Measurements from ENCODE around the gene CAVIN3. TPM values are rescaled to one million over a fixed set of nuclear protein-coding genes. Genes with fewer than 3 reads are reported as not detected.
A peak's percentile ranks its signal among the peaks of the same experiment; 100 is the strongest.

CAVIN3 gene
- total RNA-seq, 1 experiment from 2014 or later: 18.6 TPM

DNA sequence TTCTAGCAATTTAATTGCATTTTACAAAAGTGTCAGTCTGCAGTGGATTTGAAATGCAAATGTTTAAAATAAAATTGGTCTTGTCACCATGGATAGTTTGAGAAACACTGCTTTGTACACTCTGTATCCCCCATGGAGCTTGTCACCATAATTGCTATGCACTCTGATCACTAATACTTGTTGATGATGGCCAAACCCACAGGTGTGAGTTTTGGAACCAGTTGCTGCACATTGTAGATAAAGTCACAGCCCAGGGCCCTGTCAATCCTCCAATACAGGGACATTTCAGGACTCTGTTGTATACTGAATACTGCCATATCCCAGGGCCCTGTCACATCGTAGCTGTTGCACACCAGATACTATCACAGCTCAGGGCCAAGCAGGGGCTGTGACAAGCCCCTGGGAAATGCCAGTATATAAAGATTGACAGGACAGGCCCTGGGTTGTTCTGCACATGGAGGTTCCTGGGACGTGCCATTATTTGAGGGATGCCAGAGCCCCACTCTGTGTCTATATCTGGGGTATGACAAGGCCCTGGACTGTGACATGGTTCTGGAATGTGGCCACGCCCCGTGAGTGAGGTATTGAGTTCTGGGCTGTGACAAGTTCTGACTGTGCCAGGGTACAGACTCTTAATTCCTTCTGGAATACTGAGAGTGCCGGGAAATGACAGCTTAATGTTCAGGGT, 42.0 kb upstream of the CAVIN3 start:
- no peaks in the 10 kb centered on the region for H3K9me3 ChIP-seq (ENCODE audit: control insufficient read depth in 1 of 2, insufficient read depth in 1 of 2, low read depth in 1 of 2, low read length in 2 of 2)
- peaks cover 0 to 9% of the 10 kb centered on the region in 2 experiments; a peak in 3 of 4 replicates for H3K4me1 ChIP-seq (ENCODE audit: control insufficient read depth in 1 of 2, insufficient read depth in 2 of 2, low read length in 2 of 2)
- no peak overlapping the region for H3K27ac ChIP-seq (ENCODE audit: low read depth, low read length)
- no peaks in the 10 kb centered on the region for H3K79me2 ChIP-seq (ENCODE audit: insufficient read depth, low read length)
- peak; percentile 33 for ATAC-seq
- H3K4me3 ChIP-seq (replicated peaks in 1 of 2; ENCODE audit: low read depth in 1 of 2, low read length in 2 of 2): no peak overlapping the region
- H3K4me2 ChIP-seq (ENCODE audit: low read length): no peak overlapping the region
- H4K20me1 ChIP-seq (ENCODE audit: insufficient read depth): no peaks in the 10 kb centered on the region
- no peak for TF ChIP-seq RAD21 (IDR thresholded peaks at IDR 0.05; ENCODE audit: low read depth)
- no peak for TF ChIP-seq FOSL1 (IDR thresholded peaks at IDR 0.05; ENCODE audit: low read depth)
- no peak for TF ChIP-seq EZH2 (IDR thresholded peaks at IDR 0.05)
- TF ChIP-seq, protein P1, sequence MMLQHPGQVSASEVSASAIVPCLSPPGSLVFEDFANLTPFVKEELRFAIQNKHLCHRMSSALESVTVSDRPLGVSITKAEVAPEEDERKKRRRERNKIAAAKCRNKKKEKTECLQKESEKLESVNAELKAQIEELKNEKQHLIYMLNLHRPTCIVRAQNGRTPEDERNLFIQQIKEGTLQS (IDR thresholded peaks at IDR 0.05): no peak
- TF ChIP-seq SRF (IDR thresholded peaks at IDR 0.05; ENCODE audit: low read depth): no peak
- no peak for TF ChIP-seq SIN3A (IDR thresholded peaks at IDR 0.05; ENCODE audit: low read depth)
- TF ChIP-seq EZH2phosphoT487 (IDR thresholded peaks at IDR 0.05; ENCODE audit: borderline replicate concordance): no peak
- TF ChIP-seq POLR2AphosphoS5 (IDR thresholded peaks at IDR 0.05; ENCODE audit: low read depth, low read length): no peak
- no peak for TF ChIP-seq ELF1 (IDR thresholded peaks at IDR 0.05; ENCODE audit: borderline replicate concordance, low read depth)
- no peak for TF ChIP-seq YY1 (IDR thresholded peaks at IDR 0.05; ENCODE audit: extremely low read depth, insufficient replicate concordance, low read depth, low read length)
- TF ChIP-seq, protein P2, sequence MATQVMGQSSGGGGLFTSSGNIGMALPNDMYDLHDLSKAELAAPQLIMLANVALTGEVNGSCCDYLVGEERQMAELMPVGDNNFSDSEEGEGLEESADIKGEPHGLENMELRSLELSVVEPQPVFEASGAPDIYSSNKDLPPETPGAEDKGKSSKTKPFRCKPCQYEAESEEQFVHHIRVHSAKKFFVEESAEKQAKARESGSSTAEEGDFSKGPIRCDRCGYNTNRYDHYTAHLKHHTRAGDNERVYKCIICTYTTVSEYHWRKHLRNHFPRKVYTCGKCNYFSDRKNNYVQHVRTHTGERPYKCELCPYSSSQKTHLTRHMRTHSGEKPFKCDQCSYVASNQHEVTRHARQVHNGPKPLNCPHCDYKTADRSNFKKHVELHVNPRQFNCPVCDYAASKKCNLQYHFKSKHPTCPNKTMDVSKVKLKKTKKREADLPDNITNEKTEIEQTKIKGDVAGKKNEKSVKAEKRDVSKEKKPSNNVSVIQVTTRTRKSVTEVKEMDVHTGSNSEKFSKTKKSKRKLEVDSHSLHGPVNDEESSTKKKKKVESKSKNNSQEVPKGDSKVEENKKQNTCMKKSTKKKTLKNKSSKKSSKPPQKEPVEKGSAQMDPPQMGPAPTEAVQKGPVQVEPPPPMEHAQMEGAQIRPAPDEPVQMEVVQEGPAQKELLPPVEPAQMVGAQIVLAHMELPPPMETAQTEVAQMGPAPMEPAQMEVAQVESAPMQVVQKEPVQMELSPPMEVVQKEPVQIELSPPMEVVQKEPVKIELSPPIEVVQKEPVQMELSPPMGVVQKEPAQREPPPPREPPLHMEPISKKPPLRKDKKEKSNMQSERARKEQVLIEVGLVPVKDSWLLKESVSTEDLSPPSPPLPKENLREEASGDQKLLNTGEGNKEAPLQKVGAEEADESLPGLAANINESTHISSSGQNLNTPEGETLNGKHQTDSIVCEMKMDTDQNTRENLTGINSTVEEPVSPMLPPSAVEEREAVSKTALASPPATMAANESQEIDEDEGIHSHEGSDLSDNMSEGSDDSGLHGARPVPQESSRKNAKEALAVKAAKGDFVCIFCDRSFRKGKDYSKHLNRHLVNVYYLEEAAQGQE (IDR thresholded peaks at IDR 0.05; ENCODE audit: low read depth): no peak
- no peak for TF ChIP-seq ZFX (IDR thresholded peaks at IDR 0.05)
- no peak for TF ChIP-seq CBX3 (IDR thresholded peaks at IDR 0.05; ENCODE audit: low read depth)
- TF ChIP-seq, protein P3, sequence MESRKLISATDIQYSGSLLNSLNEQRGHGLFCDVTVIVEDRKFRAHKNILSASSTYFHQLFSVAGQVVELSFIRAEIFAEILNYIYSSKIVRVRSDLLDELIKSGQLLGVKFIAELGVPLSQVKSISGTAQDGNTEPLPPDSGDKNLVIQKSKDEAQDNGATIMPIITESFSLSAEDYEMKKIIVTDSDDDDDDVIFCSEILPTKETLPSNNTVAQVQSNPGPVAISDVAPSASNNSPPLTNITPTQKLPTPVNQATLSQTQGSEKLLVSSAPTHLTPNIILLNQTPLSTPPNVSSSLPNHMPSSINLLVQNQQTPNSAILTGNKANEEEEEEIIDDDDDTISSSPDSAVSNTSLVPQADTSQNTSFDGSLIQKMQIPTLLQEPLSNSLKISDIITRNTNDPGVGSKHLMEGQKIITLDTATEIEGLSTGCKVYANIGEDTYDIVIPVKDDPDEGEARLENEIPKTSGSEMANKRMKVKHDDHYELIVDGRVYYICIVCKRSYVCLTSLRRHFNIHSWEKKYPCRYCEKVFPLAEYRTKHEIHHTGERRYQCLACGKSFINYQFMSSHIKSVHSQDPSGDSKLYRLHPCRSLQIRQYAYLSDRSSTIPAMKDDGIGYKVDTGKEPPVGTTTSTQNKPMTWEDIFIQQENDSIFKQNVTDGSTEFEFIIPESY (IDR thresholded peaks at IDR 0.05; ENCODE audit: extremely low read depth, insufficient replicate concordance, low read length): no peak
- H3K36me3 ChIP-seq (ENCODE audit: control insufficient read depth in 1 of 2, insufficient read depth in 2 of 2, low read length in 2 of 2): no peaks in the 10 kb centered on the region
- no TSS peak for BruUV-seq (replicated peaks)
- POLR2A ChIA-PET: interaction anchor here (1.1 kb wide), 1 partner anchor 9 kb away, joined by 4 read pairs; no protein-coding TSS in a partner anchor
- RAD21 ChIA-PET (ENCODE audit: low non-redundant PET in 1 of 2, low total read pairs in 2 of 2, uncharacterized antibody in 2 of 2, unreplicated experiment in 2 of 2): interaction anchor here (0.7 to 1.3 kb wide), 8 partner anchors 8 to 339 kb away, joined by 3 to 9 read pairs (median 4); no protein-coding TSS in a partner anchor
- H2AFZ ChIP-seq (ENCODE audit: low read depth, low read length, poor library complexity, severe bottlenecking): no peak overlapping the region
- H3K27me3 ChIP-seq (ENCODE audit: insufficient read depth, low read length): no peaks in the 10 kb centered on the region
- H3K9ac ChIP-seq (ENCODE audit: low read length): no peak overlapping the region
- H3K9me2 ChIP-seq (ENCODE audit: insufficient read depth): no peaks in the 10 kb centered on the region
- CTCF ChIA-PET: interaction anchor here (0.8 to 3.5 kb wide), 45 partner anchors 9 to 1725 kb away, joined by 3 to 69 read pairs (median 5); partner anchors contain the start of genes CAVIN3, FHIP1B, MRPL17 and OR51D1
- intact Hi-C loops (cut with micrococcal nuclease): no loop called here
- DNase-seq (ENCODE audit: low read depth, low spot score): no peak

Data from HCT116 (cell line).